HG02973 (cell line): ENCODE measurements around the gene IMPG2.

ENCODE experiments used
- ATAC-seq: cut with Tn5 transposase; IDR thresholded peaks from one replicate; pipeline ENCODE4 v1.9.1; 2021; ENCODE audit warnings: moderate library complexity; ENCODE audit not compliant: unreplicated experiment

The IMPG2 gene

GRCh38 chr3:101278727-101279126, 41.6 kb downstream of the IMPG2 start:
- ATAC-seq, result no peak

- ATAC-seq, result no peak
Measured at GRCh38 chr3:101273608-101274007, 46.8 kb downstream of the IMPG2 start.

GRCh38 chr3:101273156-101273555, 47.2 kb downstream of the IMPG2 start:
- no peak for ATAC-seq

- no peak for ATAC-seq
Measured at GRCh38 chr3:101271728-101272127, 48.6 kb downstream of the IMPG2 start.

GRCh38 chr3:101270149-101270548, 50.2 kb downstream of the IMPG2 start:
- ATAC-seq, result no peak

- ATAC-seq, result no peak
Measured at GRCh38 chr3:101268971-101269671, 51.3 kb downstream of the IMPG2 start.

- no peak for ATAC-seq
Measured at GRCh38 chr3:101268141-101268540, 52.2 kb downstream of the IMPG2 start.

GRCh38 chr3:101266566-101266965, 53.8 kb downstream of the IMPG2 start:
- no peak for ATAC-seq

GRCh38 chr3:101266071-101266470, 54.3 kb downstream of the IMPG2 start:
- ATAC-seq, result no peak

- ATAC-seq, result peak; percentile 77
Measured at GRCh38 chr3:101262393-101263240, 57.8 kb downstream of the IMPG2 start.

GRCh38 chr3:101261506-101261905, 58.9 kb downstream of the IMPG2 start:
- ATAC-seq, result no peak

- no peak for ATAC-seq
Measured at GRCh38 chr3:101259485-101260341, 60.7 kb downstream of the IMPG2 start.

- no peak for ATAC-seq
Measured at GRCh38 chr3:101256511-101256910, 63.9 kb downstream of the IMPG2 start.

- no peak for ATAC-seq
Measured at GRCh38 chr3:101255441-101255840, 64.9 kb downstream of the IMPG2 start.

- no peak for ATAC-seq
Measured at GRCh38 chr3:101253396-101253795, 67.0 kb downstream of the IMPG2 start.

- ATAC-seq, result no peak
Measured at GRCh38 chr3:101252945-101253344, 67.4 kb downstream of the IMPG2 start.

- ATAC-seq, result no peak
Measured at GRCh38 chr3:101252307-101252706, 68.1 kb downstream of the IMPG2 start.

GRCh38 chr3:101251441-101251840, 68.9 kb downstream of the IMPG2 start:
- ATAC-seq, result no peak

GRCh38 chr3:101249522-101249921, 70.9 kb downstream of the IMPG2 start:
- ATAC-seq, result no peak

- no peak for ATAC-seq
Measured at GRCh38 chr3:101248736-101249135, 71.6 kb downstream of the IMPG2 start.

- ATAC-seq, result no peak
Measured at GRCh38 chr3:101244212-101244575, 76.2 kb downstream of the IMPG2 start.
